ENCODE measurements around the gene ASTN1.

ASTN1 gene

GRCh38 chr1:176926330-176927086 lies 238.0 kb downstream of the ASTN1 start:
- H3K9me3 ChIP-seq (ENCODE audit: control insufficient read depth, insufficient read depth, low read depth, low read length) = no peaks in the 10 kb centered on the region
- no peak overlapping the region for H3K4me3 ChIP-seq (ENCODE audit: low read depth, low read length)
- H3K27ac ChIP-seq (ENCODE audit: low read depth, low read length) = no peak overlapping the region
- H3K9ac ChIP-seq (ENCODE audit: low read length) = no peak overlapping the region
- H3K27me3 ChIP-seq (ENCODE audit: control insufficient read depth, insufficient read depth, low read length) = no peaks in the 10 kb centered on the region
- H3K4me1 ChIP-seq (ENCODE audit: control insufficient read depth, insufficient read depth, low read length) = peaks cover 2% of the 10 kb centered on the region; the same call in 1 of the 2 replicates
- H3K36me3 ChIP-seq (ENCODE audit: control insufficient read depth, insufficient read depth, low read length) = no peaks in the 10 kb centered on the region

GRCh38 chr1:176925223-176925622 lies 239.3 kb downstream of the ASTN1 start:
- H3K9me3 ChIP-seq (ENCODE audit: control insufficient read depth, insufficient read depth, low read depth, low read length) = no peaks in the 10 kb centered on the region
- no peak overlapping the region for H3K4me3 ChIP-seq (ENCODE audit: low read depth, low read length)
- H3K4me1 ChIP-seq (ENCODE audit: control insufficient read depth, insufficient read depth, low read length) = peaks cover 2% of the 10 kb centered on the region; the same call in 1 of the 2 replicates
- no peak overlapping the region for H3K27ac ChIP-seq (ENCODE audit: low read depth, low read length)
- no peak overlapping the region for H3K9ac ChIP-seq (ENCODE audit: low read length)
- H3K36me3 ChIP-seq (ENCODE audit: control insufficient read depth, insufficient read depth, low read length) = no peaks in the 10 kb centered on the region
- H3K27me3 ChIP-seq (ENCODE audit: control insufficient read depth, insufficient read depth, low read length) = no peaks in the 10 kb centered on the region

GRCh38 chr1:176923283-176923682 lies 241.2 kb downstream of the ASTN1 start:
- H3K27me3 ChIP-seq (ENCODE audit: control insufficient read depth, insufficient read depth, low read length) = no peaks in the 10 kb centered on the region
- H3K4me3 ChIP-seq (ENCODE audit: low read depth, low read length) = no peak overlapping the region
- no peak overlapping the region for H3K27ac ChIP-seq (ENCODE audit: low read depth, low read length)
- peaks cover 2% of the 10 kb centered on the region; the same call in 1 of the 2 replicates for H3K4me1 ChIP-seq (ENCODE audit: control insufficient read depth, insufficient read depth, low read length)
- H3K9me3 ChIP-seq (ENCODE audit: control insufficient read depth, insufficient read depth, low read depth, low read length) = no peaks in the 10 kb centered on the region
- H3K9ac ChIP-seq (ENCODE audit: low read length) = no peak overlapping the region
- no peaks in the 10 kb centered on the region for H3K36me3 ChIP-seq (ENCODE audit: control insufficient read depth, insufficient read depth, low read length)

GRCh38 chr1:176919386-176920378 lies 244.8 kb downstream of the ASTN1 start:
- Histone ChIP-seq H3K9ac (ENCODE audit: low read length) (no peak overlapping the region), H3K4me1 (ENCODE audit: control insufficient read depth, insufficient read depth, low read length) (peaks cover 2% of the 10 kb centered on the region; the same call in 1 of the 2 replicates), H3K36me3 (ENCODE audit: control insufficient read depth, insufficient read depth, low read length) (no peaks in the 10 kb centered on the region)

GRCh38 chr1:176905648-176906047 lies 258.9 kb downstream of the ASTN1 start:
- Histone ChIP-seq H3K4me1 (ENCODE audit: control insufficient read depth, insufficient read depth, low read length) (peaks cover 16% of the 10 kb centered on the region), H3K27ac (ENCODE audit: low read depth, low read length) (no peak overlapping the region), H3K9me3 (ENCODE audit: control insufficient read depth, insufficient read depth, low read depth, low read length) (no peaks in the 10 kb centered on the region), H3K27me3 (ENCODE audit: control insufficient read depth, insufficient read depth, low read length) (peaks cover 9% of the 10 kb centered on the region), H3K9ac (ENCODE audit: low read length) (no peak overlapping the region), H3K36me3 (ENCODE audit: control insufficient read depth, insufficient read depth, low read length) (no peaks in the 10 kb centered on the region), H3K4me3 (ENCODE audit: low read depth, low read length) (no peak overlapping the region)

More at GRCh38 chr1:176919386-176920378, 244.8 kb downstream of the ASTN1 start:
- no peak overlapping the region for H3K27ac ChIP-seq (ENCODE audit: low read depth, low read length)
- no peak overlapping the region for H3K4me3 ChIP-seq (ENCODE audit: low read depth, low read length)
- H3K9me3 ChIP-seq (ENCODE audit: control insufficient read depth, insufficient read depth, low read depth, low read length) = no peaks in the 10 kb centered on the region
- no peaks in the 10 kb centered on the region for H3K27me3 ChIP-seq (ENCODE audit: control insufficient read depth, insufficient read depth, low read length)

GRCh38 chr1:176904057-176904751 lies 260.3 kb downstream of the ASTN1 start:
- Histone ChIP-seq H3K27me3 (ENCODE audit: control insufficient read depth, insufficient read depth, low read length) (peaks cover 9% of the 10 kb centered on the region), H3K4me3 (ENCODE audit: low read depth, low read length) (no peak overlapping the region), H3K27ac (ENCODE audit: low read depth, low read length) (no peak overlapping the region)

GRCh38 chr1:176903474-176903873 lies 261.0 kb downstream of the ASTN1 start:
- Histone ChIP-seq H3K27ac (ENCODE audit: low read depth, low read length) (no peak overlapping the region), H3K4me1 (ENCODE audit: control insufficient read depth, insufficient read depth, low read length) (peaks cover 16% of the 10 kb centered on the region), H3K4me3 (ENCODE audit: low read depth, low read length) (no peak overlapping the region), H3K9me3 (ENCODE audit: control insufficient read depth, insufficient read depth, low read depth, low read length) (no peaks in the 10 kb centered on the region), H3K27me3 (ENCODE audit: control insufficient read depth, insufficient read depth, low read length) (peaks cover 10% of the 10 kb centered on the region), H3K36me3 (ENCODE audit: control insufficient read depth, insufficient read depth, low read length) (no peaks in the 10 kb centered on the region), H3K9ac (ENCODE audit: low read length) (no peak overlapping the region)

More at GRCh38 chr1:176904057-176904751, 260.3 kb downstream of the ASTN1 start:
- no peak overlapping the region for H3K9ac ChIP-seq (ENCODE audit: low read length)
- no peaks in the 10 kb centered on the region for H3K36me3 ChIP-seq (ENCODE audit: control insufficient read depth, insufficient read depth, low read length)
- no peaks in the 10 kb centered on the region for H3K9me3 ChIP-seq (ENCODE audit: control insufficient read depth, insufficient read depth, low read depth, low read length)
- H3K4me1 ChIP-seq (ENCODE audit: control insufficient read depth, insufficient read depth, low read length) = peaks cover 16% of the 10 kb centered on the region

GRCh38 chr1:176899321-176899720 lies 265.2 kb downstream of the ASTN1 start:
- Histone ChIP-seq H3K27ac (ENCODE audit: low read depth, low read length) (no peak overlapping the region), H3K9me3 (ENCODE audit: control insufficient read depth, insufficient read depth, low read depth, low read length) (no peaks in the 10 kb centered on the region), H3K9ac (ENCODE audit: low read length) (no peak overlapping the region), H3K4me3 (ENCODE audit: low read depth, low read length) (no peak overlapping the region), H3K27me3 (ENCODE audit: control insufficient read depth, insufficient read depth, low read length) (peaks cover 3% of the 10 kb centered on the region), H3K36me3 (ENCODE audit: control insufficient read depth, insufficient read depth, low read length) (no peaks in the 10 kb centered on the region), H3K4me1 (ENCODE audit: control insufficient read depth, insufficient read depth, low read length) (peaks cover 13% of the 10 kb centered on the region)

- no peaks in the 10 kb centered on the region for H3K9me3 ChIP-seq (ENCODE audit: control insufficient read depth, insufficient read depth, low read depth, low read length)
- H3K4me1 ChIP-seq (ENCODE audit: control insufficient read depth, insufficient read depth, low read length) = no peaks in the 10 kb centered on the region
- 0 out of 2 replicates have a peak, but pooled peaks cover 2% of the 10 kb centered on the region for H3K27me3 ChIP-seq (ENCODE audit: control insufficient read depth, insufficient read depth, low read length)
- no peaks in the 10 kb centered on the region for H3K36me3 ChIP-seq (ENCODE audit: control insufficient read depth, insufficient read depth, low read length)
- no peak overlapping the region for H3K27ac ChIP-seq (ENCODE audit: low read depth, low read length)
- peak overlapping the region; percentile 55 for H3K4me3 ChIP-seq (ENCODE audit: low read depth, low read length)
- no peak overlapping the region for H3K9ac ChIP-seq (ENCODE audit: low read length)
Measured at GRCh38 chr1:176897350-176898236, 266.9 kb downstream of the ASTN1 start.

GRCh38 chr1:176896216-176896615 lies 268.3 kb downstream of the ASTN1 start:
- Histone ChIP-seq H3K36me3 (ENCODE audit: control insufficient read depth, insufficient read depth, low read length) (no peaks in the 10 kb centered on the region), H3K9ac (ENCODE audit: low read length) (no peak overlapping the region), H3K9me3 (ENCODE audit: control insufficient read depth, insufficient read depth, low read depth, low read length) (no peaks in the 10 kb centered on the region), H3K27ac (ENCODE audit: low read depth, low read length) (no peak overlapping the region), H3K27me3 (ENCODE audit: control insufficient read depth, insufficient read depth, low read length) (0 out of 2 replicates have a peak, but pooled peaks cover 2% of the 10 kb centered on the region), H3K4me1 (ENCODE audit: control insufficient read depth, insufficient read depth, low read length) (no peaks in the 10 kb centered on the region), H3K4me3 (ENCODE audit: low read depth, low read length) (no peak overlapping the region)

Measured in HUES6 (cell line).